GM12801 (cell line): Measurements from ENCODE around the gene PPARG.

Experiments used
- CTCF ChIP-seq: IDR thresholded peaks from one replicate; pipeline ENCODE4 v1.5.1; 2011; ENCODE audit warnings: control low read depth; ENCODE audit not compliant: insufficient read length; ENCODE audit errors: extremely low read depth

Gene PPARG

GRCh38 chr3:12440927-12441714 lies 152.3 kb downstream of the PPARG start:
- TF ChIP-seq CTCF: no peak

- no peak for TF ChIP-seq CTCF
Measured at GRCh38 chr3:12442654-12443501, 154.0 kb downstream of the PPARG start.

GRCh38 chr3:12443781-12444522 lies 155.1 kb downstream of the PPARG start:
- no peak for TF ChIP-seq CTCF

- TF ChIP-seq CTCF: no peak
Measured at GRCh38 chr3:12444582-12445471, 156.0 kb downstream of the PPARG start.

- TF ChIP-seq CTCF: no peak
Measured at GRCh38 chr3:12445523-12446240, 156.8 kb downstream of the PPARG start.

GRCh38 chr3:12446298-12446697 lies 157.4 kb downstream of the PPARG start:
- TF ChIP-seq CTCF: no peak
